HepG2 (cell line): ENCODE data around the gene ARHGEF3. TPM values are rescaled to one million over a fixed set of nuclear protein-coding genes. Genes with fewer than 3 reads are reported as not detected.

Source experiments
- ARNTL ChIP-seq: sonication (generic); formaldehyde crosslinking; IDR thresholded peaks from 2 replicates; pipeline ENCODE4 v1.4.0; 2020; ENCODE audit warnings: mild to moderate bottlenecking, missing genetic modification reagents
- CHD4 ChIP-seq: fragments of 200-600 bp; sonication (generic); IDR thresholded peaks from 2 replicates; pipeline ENCODE4 v1.7.0; 2017; ENCODE audit warnings: mild to moderate bottlenecking, low read length, borderline replicate concordance
- DNMT3B ChIP-seq: conservative IDR thresholded peaks from 2 replicates; pipeline ENCODE4 v1.6.1; 2016; ENCODE audit warnings: missing biosample characterization, control low read depth
- FOSL2 ChIP-seq: sonication (generic); formaldehyde crosslinking; IDR thresholded peaks from 2 replicates; pipeline ENCODE4 v1.4.0; 2020; ENCODE audit warnings: missing genetic modification reagents
- GABPB1 ChIP-seq: IDR thresholded peaks from 2 replicates; pipeline ENCODE4 v1.6.1; 2016; ENCODE audit warnings: mild to moderate bottlenecking, missing genetic modification reagents, moderate library complexity, missing compliant biosample characterization
- KLF11 ChIP-seq: IDR thresholded peaks from 2 replicates; pipeline ENCODE4 v1.6.1; 2016; ENCODE audit warnings: missing compliant biosample characterization
- NR2F1 ChIP-seq, 2 experiments: fragments of 450-650 bp in 1 of 2; formaldehyde crosslinking in 1 of 2; IDR thresholded peaks; 2 replicates each; pipeline versions ENCODE4 v1.5.0 to v1.6.1; 2016 to 2020; ENCODE audit warnings: mild to moderate bottlenecking in 1 of 2, missing compliant biosample characterization in 1 of 2, missing genetic modification reagents in 1 of 2, moderate library complexity in 1 of 2
- NR3C1 ChIP-seq: sonication (generic); formaldehyde crosslinking; IDR thresholded peaks from 2 replicates; pipeline ENCODE4 v1.4.0; 2020; ENCODE audit warnings: missing genetic modification reagents
- SOX13 ChIP-seq, 3 experiments: fragments of 450-650 bp in 1 of 3; sonication (generic) in 1 of 3; formaldehyde crosslinking in 1 of 3; IDR thresholded peaks in 2 of 3; conservative IDR thresholded peaks in 1 of 3; 2 replicates each; pipeline versions ENCODE4 v1.5.0 to v1.6.1; 2016 to 2020; ENCODE audit warnings: antibody characterized with exemption in 1 of 3, mild to moderate bottlenecking in 1 of 3, missing compliant biosample characterization in 1 of 3, missing genetic modification reagents in 1 of 3, moderate library complexity in 1 of 3
- SOX5 ChIP-seq: IDR thresholded peaks from 2 replicates; pipeline ENCODE4 v1.6.1; 2016; ENCODE audit warnings: borderline replicate concordance
- ZKSCAN5 ChIP-seq: sonication (generic); formaldehyde crosslinking; IDR thresholded peaks from 2 replicates; pipeline ENCODE4 v1.5.1; 2020; ENCODE audit warnings: mild to moderate bottlenecking, missing genetic modification reagents
- ZNF160 ChIP-seq: sonication (generic); formaldehyde crosslinking; IDR thresholded peaks from 2 replicates; pipeline ENCODE4 v1.8.0; 2022; ENCODE audit warnings: mild to moderate bottlenecking, inconsistent platforms, missing genetic modification reagents
- ZNF543 ChIP-seq: sonication (generic); formaldehyde crosslinking; IDR thresholded peaks from 2 replicates; pipeline ENCODE4 v1.4.0; 2020; ENCODE audit warnings: mild to moderate bottlenecking, missing genetic modification reagents
- ZNF607 ChIP-seq: sonication (generic); formaldehyde crosslinking; IDR thresholded peaks from 2 replicates; pipeline ENCODE4 v1.5.1; 2020; ENCODE audit warnings: missing genetic modification reagents, mild to moderate bottlenecking, borderline replicate concordance
- ZNF670 ChIP-seq: sonication (generic); formaldehyde crosslinking; IDR thresholded peaks from 2 replicates; pipeline ENCODE4 v1.8.0; 2022; ENCODE audit warnings: mild to moderate bottlenecking, missing genetic modification reagents, borderline replicate concordance
- ZSCAN30 ChIP-seq: sonication (generic); formaldehyde crosslinking; IDR thresholded peaks from 2 replicates; pipeline ENCODE4 v1.5.0; 2020; ENCODE audit warnings: mild to moderate bottlenecking, missing genetic modification reagents
- polyA plus RNA-seq, 8 experiments: library from polyadenylated mRNA; depleted of rRNA in 3 of 8; stranded (reverse) in 7 of 8; unstranded in 1 of 8; fragments of >200 nt; fragmentation: Illumina TruSeq in 4 of 8; extraction: Trizol in 4 of 8; gene quantifications; 2 replicates each; pipeline versions ENCODE4 v1.2.1 to v1.2.3, GENCODE V29; 2011 to 2016; ENCODE audit warnings: low read depth in 4 of 8, missing spikeins in 1 of 8, mixed read lengths in 1 of 8; ENCODE audit not compliant: insufficient read depth in 1 of 8
- total RNA-seq, 5 experiments: library from RNA; depleted of rRNA; stranded (reverse); fragments of >200 nt; fragmentation: Illumina TruSeq; extraction: Trizol; gene quantifications; 2 replicates each; pipeline ENCODE4 v1.2.3, GENCODE V29; 2016; ENCODE audit warnings: low read depth in 1 of 5
- TF ChIP-seq, protein P1 (sequence below): sonication (generic); formaldehyde crosslinking; IDR thresholded peaks from 2 replicates; pipeline ENCODE4 v1.9.0; 2021; ENCODE audit warnings: missing genetic modification reagents, mild to moderate bottlenecking, borderline replicate concordance
- TF ChIP-seq, protein P2 (sequence below): sonication (generic); formaldehyde crosslinking; IDR thresholded peaks from 2 replicates; pipeline ENCODE4 v1.4.0; 2020; ENCODE audit warnings: missing genetic modification reagents, mild to moderate bottlenecking, borderline replicate concordance
- TF ChIP-seq, protein P3 (sequence below): sonication (generic); formaldehyde crosslinking; IDR thresholded peaks from 2 replicates; pipeline ENCODE4 v1.8.0; 2022; ENCODE audit warnings: missing genetic modification reagents, low read depth, mild to moderate bottlenecking, borderline replicate concordance
- TF ChIP-seq, protein P4 (sequence below): sonication (generic); formaldehyde crosslinking; IDR thresholded peaks from 2 replicates; pipeline ENCODE4 v1.5.0; 2020; ENCODE audit warnings: missing genetic modification reagents, mild to moderate bottlenecking, borderline replicate concordance
- TF ChIP-seq, protein P5 (sequence below): sonication (generic); formaldehyde crosslinking; IDR thresholded peaks from 2 replicates; pipeline ENCODE4 v1.5.1; 2020; ENCODE audit warnings: missing genetic modification reagents, mild to moderate bottlenecking, borderline replicate concordance

ARHGEF3 gene
- total and polyA plus RNA-seq, 2 of the 13 experiments (the other 11 are each of a cell fraction or from before 2014, with no cell fraction given): 14.8 to 23.1 TPM

DNA sequence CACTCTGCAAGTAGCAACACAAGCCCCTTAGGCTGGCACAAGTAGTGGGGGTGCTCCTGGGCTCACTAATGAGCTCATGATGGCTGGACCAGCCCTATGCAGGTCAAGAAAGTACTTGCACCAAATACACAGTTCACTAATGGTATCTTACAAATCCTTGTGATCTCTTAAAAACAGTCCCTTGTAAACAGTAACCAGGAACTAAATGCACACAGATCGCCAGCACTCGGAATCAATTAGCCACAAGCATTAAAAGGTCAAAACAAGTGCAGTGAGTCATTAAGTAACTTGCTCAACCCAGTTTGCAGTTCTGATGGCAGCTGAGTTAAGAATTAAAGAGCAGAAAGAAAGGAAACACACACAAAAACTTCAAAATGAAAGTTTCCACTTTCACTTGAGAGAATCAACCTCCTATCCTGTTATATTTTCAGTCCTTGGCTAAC lies 43.2 kb downstream of the ARHGEF3 start (continued):
- TF ChIP-seq, protein P1, sequence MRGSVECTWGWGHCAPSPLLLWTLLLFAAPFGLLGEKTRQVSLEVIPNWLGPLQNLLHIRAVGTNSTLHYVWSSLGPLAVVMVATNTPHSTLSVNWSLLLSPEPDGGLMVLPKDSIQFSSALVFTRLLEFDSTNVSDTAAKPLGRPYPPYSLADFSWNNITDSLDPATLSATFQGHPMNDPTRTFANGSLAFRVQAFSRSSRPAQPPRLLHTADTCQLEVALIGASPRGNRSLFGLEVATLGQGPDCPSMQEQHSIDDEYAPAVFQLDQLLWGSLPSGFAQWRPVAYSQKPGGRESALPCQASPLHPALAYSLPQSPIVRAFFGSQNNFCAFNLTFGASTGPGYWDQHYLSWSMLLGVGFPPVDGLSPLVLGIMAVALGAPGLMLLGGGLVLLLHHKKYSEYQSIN: no peak
- no peak for TF ChIP-seq NR3C1
- TF ChIP-seq, protein P2, sequence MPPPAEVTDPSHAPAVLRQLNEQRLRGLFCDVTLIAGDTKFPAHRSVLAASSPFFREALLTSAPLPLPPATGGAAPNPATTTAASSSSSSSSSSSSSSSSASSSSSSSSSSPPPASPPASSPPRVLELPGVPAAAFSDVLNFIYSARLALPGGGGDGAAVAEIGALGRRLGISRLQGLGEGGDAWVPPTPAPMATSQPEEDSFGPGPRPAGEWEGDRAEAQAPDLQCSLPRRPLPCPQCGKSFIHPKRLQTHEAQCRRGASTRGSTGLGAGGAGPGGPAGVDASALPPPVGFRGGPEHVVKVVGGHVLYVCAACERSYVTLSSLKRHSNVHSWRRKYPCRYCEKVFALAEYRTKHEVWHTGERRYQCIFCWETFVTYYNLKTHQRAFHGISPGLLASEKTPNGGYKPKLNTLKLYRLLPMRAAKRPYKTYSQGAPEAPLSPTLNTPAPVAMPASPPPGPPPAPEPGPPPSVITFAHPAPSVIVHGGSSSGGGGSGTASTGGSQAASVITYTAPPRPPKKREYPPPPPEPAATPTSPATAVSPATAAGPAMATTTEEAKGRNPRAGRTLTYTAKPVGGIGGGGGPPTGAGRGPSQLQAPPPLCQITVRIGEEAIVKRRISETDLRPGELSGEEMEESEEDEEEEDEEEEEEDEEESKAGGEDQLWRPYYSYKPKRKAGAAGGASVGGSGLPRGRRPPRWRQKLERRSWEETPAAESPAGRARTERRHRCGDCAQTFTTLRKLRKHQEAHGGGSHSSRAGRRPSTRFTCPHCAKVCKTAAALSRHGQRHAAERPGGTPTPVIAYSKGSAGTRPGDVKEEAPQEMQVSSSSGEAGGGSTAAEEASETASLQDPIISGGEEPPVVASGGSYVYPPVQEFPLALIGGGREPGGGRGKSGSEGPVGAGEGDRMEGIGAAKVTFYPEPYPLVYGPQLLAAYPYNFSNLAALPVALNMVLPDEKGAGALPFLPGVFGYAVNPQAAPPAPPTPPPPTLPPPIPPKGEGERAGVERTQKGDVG (CRISPR knock-in tag): no peak
- no peak for TF ChIP-seq ZKSCAN5 (CRISPR knock-in tag)
- no peak for TF ChIP-seq ZNF160
- TF ChIP-seq GABPB1 (CRISPR knock-in tag): no peak
- TF ChIP-seq KLF11 (CRISPR knock-in tag): no peak
- TF ChIP-seq, protein P3, sequence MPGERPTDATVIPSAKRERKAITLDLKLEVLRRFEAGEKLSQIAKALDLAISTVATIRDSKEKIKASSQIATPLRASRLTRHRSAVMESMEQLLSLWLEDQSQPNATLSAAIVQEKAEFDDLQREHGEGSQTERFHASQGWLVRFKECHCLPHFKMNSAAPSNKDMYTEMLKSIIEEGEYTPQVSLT (CRISPR knock-in tag): no peak
- no peak for TF ChIP-seq ZNF670 (CRISPR knock-in tag)
- TF ChIP-seq DNMT3B (CRISPR knock-in tag): no peak
- TF ChIP-seq, protein P4, sequence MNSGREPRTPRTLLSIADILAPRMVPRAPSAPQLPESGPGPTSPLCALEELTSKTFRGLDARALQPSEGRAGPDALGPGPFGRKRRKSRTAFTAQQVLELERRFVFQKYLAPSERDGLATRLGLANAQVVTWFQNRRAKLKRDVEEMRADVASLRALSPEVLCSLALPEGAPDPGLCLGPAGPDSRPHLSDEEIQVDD: no peak
- peak; percentile 60; the same call in 1 of the 2 replicates for TF ChIP-seq SOX5
- peak; percentile 93 for TF ChIP-seq FOSL2 (CRISPR knock-in tag)
- TF ChIP-seq SOX13 (IDR thresholded peaks at IDR 0.05): no peak
- TF ChIP-seq SOX13 (CRISPR knock-in tag; conservative IDR thresholded peaks at IDR 0.05 in 1 of 2, IDR thresholded peaks at IDR 0.05 in 1 of 2): peak in 1 of 2 experiments; percentile 60; a peak in 1 of 4 replicates
- no peak for TF ChIP-seq ZNF607 (CRISPR knock-in tag)
- TF ChIP-seq ZSCAN30 (CRISPR knock-in tag): no peak
- TF ChIP-seq ARNTL (CRISPR knock-in tag): no peak
- no peak for TF ChIP-seq CHD4
- TF ChIP-seq, protein P5, sequence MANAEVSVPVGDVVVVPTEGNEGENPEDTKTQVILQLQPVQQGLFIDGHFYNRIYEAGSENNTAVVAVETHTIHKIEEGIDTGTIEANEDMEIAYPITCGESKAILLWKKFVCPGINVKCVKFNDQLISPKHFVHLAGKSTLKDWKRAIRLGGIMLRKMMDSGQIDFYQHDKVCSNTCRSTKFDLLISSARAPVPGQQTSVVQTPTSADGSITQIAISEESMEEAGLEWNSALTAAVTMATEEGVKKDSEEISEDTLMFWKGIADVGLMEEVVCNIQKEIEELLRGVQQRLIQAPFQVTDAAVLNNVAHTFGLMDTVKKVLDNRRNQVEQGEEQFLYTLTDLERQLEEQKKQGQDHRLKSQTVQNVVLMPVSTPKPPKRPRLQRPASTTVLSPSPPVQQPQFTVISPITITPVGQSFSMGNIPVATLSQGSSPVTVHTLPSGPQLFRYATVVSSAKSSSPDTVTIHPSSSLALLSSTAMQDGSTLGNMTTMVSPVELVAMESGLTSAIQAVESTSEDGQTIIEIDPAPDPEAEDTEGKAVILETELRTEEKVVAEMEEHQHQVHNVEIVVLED (CRISPR knock-in tag): no peak
- peak in 1 of 2 experiments; percentile 62; a peak in 1 of 4 replicates for TF ChIP-seq NR2F1 (CRISPR knock-in tag; IDR thresholded peaks at IDR 0.05)
- no peak for TF ChIP-seq ZNF543 (CRISPR knock-in tag)
